ENCODE data around the gene CD177. TPM values are rescaled to one million over a fixed set of nuclear protein-coding genes. Genes with fewer than 3 reads are reported as not detected.
"Not testable (repeated sequence)": the region's sequence is repeated elsewhere in the genome, so short reads cannot be mapped to it uniquely, and the experiment has no call there.

CD177 gene
- total RNA-seq, 1 experiment from 2014 or later, result 0.09 TPM

DNA sequence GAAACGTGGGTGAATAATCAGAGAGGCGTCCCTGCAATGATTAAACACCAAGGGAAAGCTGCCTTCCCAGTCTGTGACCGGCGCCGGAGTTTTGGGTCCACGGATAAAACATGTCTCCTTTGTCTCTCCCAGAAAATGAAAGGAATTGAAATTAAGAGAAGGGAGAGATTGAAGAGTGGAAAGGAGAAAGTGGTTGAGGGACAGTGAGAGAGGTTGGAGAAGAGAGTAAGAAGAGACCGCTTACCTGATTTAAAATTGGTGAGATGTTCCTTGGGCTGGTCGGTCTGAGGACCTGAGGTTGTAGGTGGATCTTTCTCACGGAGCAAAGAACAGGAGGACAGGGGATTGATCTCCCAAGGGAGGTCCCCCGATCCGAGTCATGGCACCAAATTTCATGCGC is 24.9 kb upstream of the CD177 start:
- no CpG with 5 or more reads among the region's 12 CpGs for WGBS (ENCODE audit: extremely low coverage, insufficient read length, low lambda C conversion rate)
- peaks cover 12 to 26% (median 22%) of the 10 kb centered on the region in 3 experiments; a peak in 6 of 7 replicates for H3K36me3 Mint-ChIP-seq (ENCODE audit: insufficient read depth in 1 of 3, low read depth in 3 of 3)
- H3K18ac ChIP-seq (ENCODE audit: insufficient read length, low read depth, low read length); H3K23ac ChIP-seq (ENCODE audit: insufficient read length, low read depth, low read length); H3K9ac ChIP-seq (ENCODE audit: extremely low read depth, insufficient read length, low read length); H3K27ac Mint-ChIP-seq; H4K91ac ChIP-seq (ENCODE audit: insufficient read length, low read depth, low read length); H3K27ac ChIP-seq (ENCODE audit: insufficient read length, low read depth, low read length); H2BK15ac ChIP-seq (ENCODE audit: low read depth, low read length); H3K79me2 ChIP-seq (ENCODE audit: insufficient read depth, low read length); H3K56ac ChIP-seq (ENCODE audit: insufficient read length, low read depth, low read length); H4K8ac ChIP-seq (replicated peaks; ENCODE audit: insufficient read length, low read depth, low read length); H3K4me2 ChIP-seq (ENCODE audit: insufficient read depth, insufficient read length, low read length); H3K4ac ChIP-seq (ENCODE audit: low read depth, low read length); H2BK12ac ChIP-seq (ENCODE audit: insufficient read length, low read depth, low read length); H3K4me3 Mint-ChIP-seq; H2AFZ ChIP-seq (ENCODE audit: low read length); DNase-seq; H4K20me1 ChIP-seq (ENCODE audit: control insufficient read depth, insufficient read depth, insufficient read length); H3K79me1 ChIP-seq (ENCODE audit: insufficient read depth, low read depth, low read length, poor library complexity, severe bottlenecking); H2AK5ac ChIP-seq (ENCODE audit: insufficient read length, low read length); H2BK20ac ChIP-seq (ENCODE audit: low read depth, low read length, poor library complexity, severe bottlenecking); H3K23me2 ChIP-seq (ENCODE audit: insufficient read length, low read depth, low read length, poor library complexity, severe bottlenecking); H2BK120ac ChIP-seq (ENCODE audit: low read depth, low read length, poor library complexity, severe bottlenecking); H2BK5ac ChIP-seq (ENCODE audit: insufficient read length, low read length); H3T11ph ChIP-seq (ENCODE audit: low read length); H4K5ac ChIP-seq (ENCODE audit: insufficient read length, low read depth, low read length); H3K14ac ChIP-seq (ENCODE audit: insufficient read depth, low read length); H3K27me3 ChIP-seq (ENCODE audit: insufficient read depth, low read length): not testable (repeated sequence)
- peaks cover 14% of the 10 kb centered on the region; the same call in 1 of the 2 replicates for H3K4me1 ChIP-seq (ENCODE audit: insufficient read depth, low read length)
- H3K9me3 Mint-ChIP-seq, result peaks cover 16 to 58% of the 10 kb centered on the region in 2 experiments
- peaks cover 14 to 17% of the 10 kb centered on the region in 2 experiments for H3K4me1 Mint-ChIP-seq
- peaks cover 11% of the 10 kb centered on the region for H3K9me3 ChIP-seq (ENCODE audit: control insufficient read depth, low read depth, low read length)
- H3K27me3 Mint-ChIP-seq (ENCODE audit: low read depth), result peaks cover 13% of the 10 kb centered on the region

DNA sequence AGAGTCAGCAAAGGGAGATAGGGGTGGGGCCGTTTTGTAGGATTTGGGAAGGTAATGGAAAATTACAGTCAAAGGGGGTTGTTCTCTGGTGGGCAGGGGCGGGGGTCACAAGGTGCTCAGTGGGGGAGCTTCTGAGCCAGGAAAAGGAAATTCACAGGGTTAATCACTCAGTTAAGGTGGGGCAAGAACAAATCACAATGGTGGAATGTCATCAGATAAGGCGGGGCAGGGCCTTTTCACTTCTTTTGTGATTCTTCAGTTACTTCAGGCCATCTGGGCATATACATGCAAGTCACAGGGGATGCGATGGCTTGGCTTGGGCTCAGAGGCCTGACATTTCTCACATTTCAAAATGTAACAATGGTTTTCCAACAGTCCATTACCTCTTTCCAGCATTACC is 24.4 kb upstream of the CD177 start:
- not testable (repeated sequence) for H4K91ac ChIP-seq (ENCODE audit: insufficient read length, low read depth, low read length); H3K27ac ChIP-seq (ENCODE audit: insufficient read length, low read depth, low read length); H3K79me1 ChIP-seq (ENCODE audit: insufficient read depth, low read depth, low read length, poor library complexity, severe bottlenecking); H3K9ac ChIP-seq (ENCODE audit: extremely low read depth, insufficient read length, low read length); H3K27me3 ChIP-seq (ENCODE audit: insufficient read depth, low read length); DNase-seq; H2BK20ac ChIP-seq (ENCODE audit: low read depth, low read length, poor library complexity, severe bottlenecking); H3T11ph ChIP-seq (ENCODE audit: low read length); H3K18ac ChIP-seq (ENCODE audit: insufficient read length, low read depth, low read length); H3K4me2 ChIP-seq (ENCODE audit: insufficient read depth, insufficient read length, low read length); H2BK5ac ChIP-seq (ENCODE audit: insufficient read length, low read length); H3K56ac ChIP-seq (ENCODE audit: insufficient read length, low read depth, low read length); H3K14ac ChIP-seq (ENCODE audit: insufficient read depth, low read length); H3K23ac ChIP-seq (ENCODE audit: insufficient read length, low read depth, low read length); H4K20me1 ChIP-seq (ENCODE audit: control insufficient read depth, insufficient read depth, insufficient read length); H2AFZ ChIP-seq (ENCODE audit: low read length); H3K23me2 ChIP-seq (ENCODE audit: insufficient read length, low read depth, low read length, poor library complexity, severe bottlenecking); H3K27ac Mint-ChIP-seq; H3K79me2 ChIP-seq (ENCODE audit: insufficient read depth, low read length); H4K8ac ChIP-seq (replicated peaks; ENCODE audit: insufficient read length, low read depth, low read length); H3K4me3 Mint-ChIP-seq; H2AK5ac ChIP-seq (ENCODE audit: insufficient read length, low read length); H2BK15ac ChIP-seq (ENCODE audit: low read depth, low read length); H2BK12ac ChIP-seq (ENCODE audit: insufficient read length, low read depth, low read length); H3K4ac ChIP-seq (ENCODE audit: low read depth, low read length); H2BK120ac ChIP-seq (ENCODE audit: low read depth, low read length, poor library complexity, severe bottlenecking); H4K5ac ChIP-seq (ENCODE audit: insufficient read length, low read depth, low read length)
- Histone ChIP-seq H3K9me3 (ENCODE audit: control insufficient read depth, low read depth, low read length) (peaks cover 11% of the 10 kb centered on the region), H3K4me1 (ENCODE audit: insufficient read depth, low read length) (peaks cover 14% of the 10 kb centered on the region; the same call in 1 of the 2 replicates)
- H3K4me1 Mint-ChIP-seq, result peaks cover 14 to 17% of the 10 kb centered on the region in 2 experiments
- peaks cover 12 to 26% (median 22%) of the 10 kb centered on the region in 3 experiments; a peak in 6 of 7 replicates for H3K36me3 Mint-ChIP-seq (ENCODE audit: insufficient read depth in 1 of 3, low read depth in 3 of 3)
- WGBS (ENCODE audit: extremely low coverage, insufficient read length, low lambda C conversion rate), result no CpG with 5 or more reads among the region's 4 CpGs
- H3K27me3 Mint-ChIP-seq (ENCODE audit: low read depth), result peaks cover 13% of the 10 kb centered on the region
- peaks cover 17 to 59% of the 10 kb centered on the region in 2 experiments for H3K9me3 Mint-ChIP-seq

Measured in H9 (cell line).